ENCODE data around the gene REG3A. TPM values are rescaled to one million over a fixed set of nuclear protein-coding genes. Genes with fewer than 3 reads are reported as not detected.

Gene REG3A
- total and polyA plus RNA-seq, 7 donors, result 0.53 TPM; not detected in 6

- H3K27ac ChIP-seq, result no peak overlapping the region
- no peaks in the 10 kb centered on the region for H3K9me3 ChIP-seq
- no peaks in the 10 kb centered on the region for H3K27me3 ChIP-seq (ENCODE audit: insufficient read depth in 3 of 3, low read length in 2 of 3)
- no peak for ATAC-seq
- no peaks in the 10 kb centered on the region for H3K4me1 ChIP-seq
- TF ChIP-seq CTCF (IDR thresholded peaks at IDR 0.05), result no peak
- H3K36me3 ChIP-seq (ENCODE audit: insufficient read depth in 1 of 2, low read depth in 1 of 2), result no peaks in the 10 kb centered on the region
- intact Hi-C loops (cut with DNase I), result no loop called here
- WGBS, 3 donors, result 89 to 98% (median 94%) methylated on average over 1 of the region's 1 CpG
- DNase-seq, result no peak
- H3K4me3 ChIP-seq, result no peak overlapping the region
These were observed 3.2 kb upstream of the REG3A start for GRCh38 chr2:79162801-79163200.

GRCh38 chr2:79162132-79162531 is 2.6 kb upstream of the REG3A start:
- no peak for ATAC-seq
- intact Hi-C loops (cut with DNase I), result no loop called here
- DNase-seq, result no peak
- H3K27ac ChIP-seq, result no peak overlapping the region
- no peaks in the 10 kb centered on the region for H3K4me1 ChIP-seq
- no peaks in the 10 kb centered on the region for H3K9me3 ChIP-seq
- 24 to 25% (median 24%) methylated on average over 2 of the region's 2 CpGs for WGBS, 3 donors
- H3K27me3 ChIP-seq (ENCODE audit: insufficient read depth in 3 of 3, low read length in 2 of 3), result no peaks in the 10 kb centered on the region
- no peaks in the 10 kb centered on the region for H3K36me3 ChIP-seq (ENCODE audit: insufficient read depth in 1 of 2, low read depth in 1 of 2)
- no peak for TF ChIP-seq CTCF (IDR thresholded peaks at IDR 0.05)
- H3K4me3 ChIP-seq, result no peak overlapping the region

- no peak for DNase-seq
- H3K9me3 ChIP-seq, result no peaks in the 10 kb centered on the region
- intact Hi-C loops (cut with DNase I), result no loop called here
- no peaks in the 10 kb centered on the region for H3K4me1 ChIP-seq
- no peak overlapping the region for H3K27ac ChIP-seq
- ATAC-seq, result no peak
- 63 to 80% (median 73%) methylated on average over 2 of the region's 2 CpGs for WGBS, 3 donors
- no peak overlapping the region for H3K4me3 ChIP-seq
- H3K36me3 ChIP-seq (ENCODE audit: insufficient read depth in 1 of 2, low read depth in 1 of 2), result no peaks in the 10 kb centered on the region
- TF ChIP-seq CTCF (IDR thresholded peaks at IDR 0.05), result no peak
- no peaks in the 10 kb centered on the region for H3K27me3 ChIP-seq (ENCODE audit: insufficient read depth in 3 of 3, low read length in 2 of 3)
These were observed 523 bp downstream of the REG3A start for GRCh38 chr2:79159030-79159429.

DNA sequence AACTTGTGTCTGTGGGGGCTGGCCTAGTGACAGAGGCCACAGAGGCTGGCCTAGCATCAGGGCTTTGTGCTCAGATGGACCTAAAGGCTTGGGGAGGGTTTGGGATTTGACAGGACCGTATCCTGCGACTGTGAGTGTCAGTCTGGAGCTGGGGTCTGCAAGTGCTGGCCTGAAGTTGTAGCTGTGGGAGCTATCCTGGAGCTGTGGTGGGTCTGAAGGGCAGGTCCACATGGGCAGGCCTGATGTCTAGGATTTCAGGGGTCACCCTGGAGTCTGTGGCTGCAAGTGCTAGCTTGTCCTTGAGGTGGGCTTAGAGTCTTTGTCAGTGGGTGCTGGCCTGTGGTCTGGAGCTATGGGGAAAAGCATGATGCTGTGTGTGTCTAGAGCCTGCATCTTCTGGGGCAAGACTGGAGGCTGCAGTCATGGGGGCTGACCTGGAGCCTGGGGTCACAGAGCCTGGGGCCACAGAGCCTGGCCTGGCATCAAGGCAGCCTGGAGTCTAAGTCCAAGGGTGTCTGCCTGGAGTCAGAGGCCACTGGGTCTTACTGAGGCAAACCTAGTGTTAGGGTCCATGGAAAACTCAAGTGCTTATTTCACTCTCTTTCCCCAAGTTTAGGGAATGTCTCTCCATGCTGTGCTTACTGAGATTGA is 3.6 kb downstream of the REG3A start:
- no peak overlapping the region for H3K4me3 ChIP-seq

More for the DNA sequence above, 3.6 kb downstream of the REG3A start:
- H3K4me1 ChIP-seq, result no peaks in the 10 kb centered on the region
- no peaks in the 10 kb centered on the region for H3K36me3 ChIP-seq (ENCODE audit: insufficient read depth in 1 of 2, low read depth in 1 of 2)
- no peak for TF ChIP-seq CTCF (IDR thresholded peaks at IDR 0.05)
- ATAC-seq (no peak), DNase-seq (no peak)
- no peak overlapping the region for H3K27ac ChIP-seq
- intact Hi-C loops (cut with DNase I), result no loop called here
- H3K9me3 ChIP-seq, result no peaks in the 10 kb centered on the region
- no peaks in the 10 kb centered on the region for H3K27me3 ChIP-seq (ENCODE audit: insufficient read depth in 3 of 3, low read length in 2 of 3)
- WGBS, 3 donors, result 83 to 91% (median 89%) methylated on average over 2 of the region's 2 CpGs
